ENCODE results near the gene TMEM63A.
"Not testable (repeated sequence)": the region's sequence is repeated elsewhere in the genome, so short reads cannot be mapped to it uniquely, and the experiment has no call there.

Gene TMEM63A

GRCh38 chr1:225796097-225796496 is 86.1 kb downstream of the TMEM63A start:
- H3K9ac ChIP-seq (ENCODE audit: low read length); H3K79me2 ChIP-seq (ENCODE audit: low read length); DNase-seq; H3F3A ChIP-seq (ENCODE audit: insufficient read depth, low read length); H4K20me1 ChIP-seq (ENCODE audit: insufficient read depth, low read length); H3K4me1 ChIP-seq (ENCODE audit: low read length); H3K27me3 ChIP-seq (replicated peaks; ENCODE audit: insufficient read depth, low read length); H3K9me3 ChIP-seq (replicated peaks; ENCODE audit: insufficient read depth, low read length); H3K36me3 ChIP-seq (replicated peaks; ENCODE audit: insufficient read depth, low read length); H3K27ac ChIP-seq (ENCODE audit: low read length); H3K4me3 ChIP-seq (ENCODE audit: low read length); H3K9me2 ChIP-seq (replicated peaks; ENCODE audit: insufficient read depth, low read length); H3K4me2 ChIP-seq (ENCODE audit: low read depth, low read length); H2AFZ ChIP-seq (ENCODE audit: low read length): not testable (repeated sequence)

Measured in MM.1S (cell line).